SH-SY5Y (cell line): Measurements from ENCODE around the gene GALK1.

Experiments used
- GATA2 ChIP-seq: IDR thresholded peaks from 2 replicates; pipeline ENCODE4 v1.6.1; 2011; ENCODE audit warnings: mild to moderate bottlenecking, low read depth, low read length
- GATA3 ChIP-seq: IDR thresholded peaks from 2 replicates; pipeline ENCODE4 v1.6.1; 2011; ENCODE audit warnings: low read depth, mild to moderate bottlenecking, low read length, moderate library complexity

DNA sequence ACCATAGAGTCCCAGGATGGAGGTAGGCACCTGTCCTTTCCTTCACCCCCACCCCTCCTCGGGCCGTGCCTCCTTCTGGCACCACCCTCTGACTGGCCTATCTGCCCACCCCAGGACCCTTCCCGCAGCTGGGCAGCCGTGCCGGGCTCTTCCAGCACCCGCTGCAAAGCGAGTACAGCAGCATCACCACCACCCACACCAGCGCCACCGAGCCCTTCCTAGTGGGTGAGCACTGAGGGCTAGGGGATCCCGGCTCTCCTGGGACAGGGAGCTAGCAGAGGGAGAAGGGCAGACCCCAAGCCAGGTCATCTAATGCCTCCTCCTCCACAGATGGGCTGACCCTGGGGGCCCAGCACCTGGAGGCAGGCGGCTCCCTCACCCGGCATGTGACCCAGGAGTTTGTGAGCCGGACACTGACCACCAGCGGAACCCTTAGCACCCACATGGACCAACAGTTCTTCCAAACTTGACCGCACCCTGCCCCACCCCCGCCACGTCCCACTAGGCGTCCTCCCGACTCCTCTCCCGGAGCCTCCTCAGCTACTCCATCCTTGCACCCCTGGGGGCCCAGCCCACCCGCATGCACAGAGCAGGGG, 7.8 kb downstream of the GALK1 start:
- TF ChIP-seq GATA2 (no peak), GATA3 (no peak)
